B cell (primary cell): ENCODE measurements around the gene QKI.

Experiments used
- EZH2 ChIP-seq: IDR thresholded peaks from 2 replicates; pipeline ENCODE4 v1.6.1; 2012; ENCODE audit warnings: borderline replicate concordance, low read depth, mild to moderate bottlenecking, moderate library complexity, low read length; ENCODE audit not compliant: insufficient read depth, poor library complexity, severe bottlenecking
- TF ChIP-seq, protein P1 (sequence below): fragments of 200-600 bp; IDR thresholded peaks from one replicate; pipeline ENCODE4 v1.8.0; 2022; ENCODE audit warnings: antibody characterized with exemption, mild to moderate bottlenecking

DNA sequence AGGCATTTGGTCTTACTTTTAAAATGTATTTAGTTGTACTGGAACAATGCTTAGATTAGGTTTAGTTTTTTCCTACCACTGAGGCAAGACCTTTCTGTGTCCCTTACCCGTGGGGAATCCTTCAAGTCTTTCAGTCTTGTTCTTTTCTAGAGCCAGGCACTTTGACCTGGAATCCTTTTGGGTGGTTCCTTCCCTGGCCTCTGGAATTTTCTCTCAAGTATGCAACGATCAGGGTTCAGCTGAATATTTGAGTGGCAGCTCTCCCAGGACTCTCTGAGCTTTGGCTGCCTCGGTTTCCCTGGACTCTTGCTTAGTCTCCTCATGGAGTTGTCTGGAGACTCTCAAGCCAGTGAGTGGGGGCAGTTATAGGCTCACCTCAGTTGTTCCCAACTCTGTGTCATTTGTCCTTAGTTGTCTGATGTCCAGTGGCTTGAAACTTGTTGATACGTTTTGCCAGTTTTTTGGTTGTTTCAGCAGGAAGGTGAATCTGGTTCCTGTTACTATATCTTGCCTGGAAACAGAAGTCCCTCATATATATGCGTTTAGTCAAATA, 118.1 kb downstream of the QKI start:
- TF ChIP-seq, protein P1, sequence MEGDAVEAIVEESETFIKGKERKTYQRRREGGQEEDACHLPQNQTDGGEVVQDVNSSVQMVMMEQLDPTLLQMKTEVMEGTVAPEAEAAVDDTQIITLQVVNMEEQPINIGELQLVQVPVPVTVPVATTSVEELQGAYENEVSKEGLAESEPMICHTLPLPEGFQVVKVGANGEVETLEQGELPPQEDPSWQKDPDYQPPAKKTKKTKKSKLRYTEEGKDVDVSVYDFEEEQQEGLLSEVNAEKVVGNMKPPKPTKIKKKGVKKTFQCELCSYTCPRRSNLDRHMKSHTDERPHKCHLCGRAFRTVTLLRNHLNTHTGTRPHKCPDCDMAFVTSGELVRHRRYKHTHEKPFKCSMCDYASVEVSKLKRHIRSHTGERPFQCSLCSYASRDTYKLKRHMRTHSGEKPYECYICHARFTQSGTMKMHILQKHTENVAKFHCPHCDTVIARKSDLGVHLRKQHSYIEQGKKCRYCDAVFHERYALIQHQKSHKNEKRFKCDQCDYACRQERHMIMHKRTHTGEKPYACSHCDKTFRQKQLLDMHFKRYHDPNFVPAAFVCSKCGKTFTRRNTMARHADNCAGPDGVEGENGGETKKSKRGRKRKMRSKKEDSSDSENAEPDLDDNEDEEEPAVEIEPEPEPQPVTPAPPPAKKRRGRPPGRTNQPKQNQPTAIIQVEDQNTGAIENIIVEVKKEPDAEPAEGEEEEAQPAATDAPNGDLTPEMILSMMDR: no peak
- TF ChIP-seq EZH2: no peak
